Transverse colon (tissue), 4 donors: ENCODE data around the gene TMC2. TPM values are rescaled to one million over a fixed set of nuclear protein-coding genes. Genes with fewer than 3 reads are reported as not detected.

Experiments used
- DNase-seq: peaks from one replicate; pipeline ENCODE4 v3.0.0-alpha.2; 2019
- H3K27ac ChIP-seq, 4 donors: fragments of 200-600 bp; sonication (generic); 2 replicates each; pipeline ENCODE4 v1.5.1; 2016 to 2018; ENCODE audit warnings: inconsistent platforms in 4 of 4
- H3K27me3 ChIP-seq: fragments of 200-600 bp; sonication (generic); 2 replicates; pipeline ENCODE4 v1.5.1; 2017; ENCODE audit warnings: inconsistent platforms
- H3K36me3 ChIP-seq, 4 donors: fragments of 200-600 bp; sonication (generic); 2 replicates each; pipeline ENCODE4 v1.5.1; 2017 to 2019; ENCODE audit warnings: inconsistent platforms in 4 of 4
- H3K4me1 ChIP-seq, 4 donors: fragments of 200-600 bp; sonication (generic); 2 replicates each; pipeline ENCODE4 v1.5.1; 2017 to 2020; ENCODE audit warnings: inconsistent platforms in 4 of 4
- H3K4me3 ChIP-seq, 4 donors: fragments of 200-600 bp; sonication (generic); 1 replicate in 1 of 4; 2 replicates in 3 of 4; pipeline versions ENCODE4 v1.5.1 to v1.6.1; 2017 to 2019; ENCODE audit warnings: inconsistent platforms in 4 of 4
- H3K9me3 ChIP-seq, 2 donors: fragments of 200-600 bp; sonication (generic); 2 replicates each; pipeline ENCODE4 v1.5.1; 2017 to 2019; ENCODE audit warnings: inconsistent platforms in 2 of 2
- CTCF ChIP-seq, 5 experiments: fragments of 200-600 bp in 3 of 5; fragments of 450-650 bp in 2 of 5; sonication (generic) in 3 of 5; IDR thresholded peaks; 1 replicate in 2 of 5; 2 replicates in 3 of 5; pipeline ENCODE4 v1.5.1; 2016 to 2017; ENCODE audit warnings: antibody characterized with exemption in 5 of 5, inconsistent platforms in 3 of 5, mild to moderate bottlenecking in 2 of 5, moderate library complexity in 1 of 5
- EP300 ChIP-seq: sonication (generic); formaldehyde crosslinking; IDR thresholded peaks from one replicate; pipeline ENCODE4 v1.6.1; 2017; ENCODE audit warnings: antibody characterized with exemption, low read depth
- POLR2A ChIP-seq: fragments of 450-650 bp; IDR thresholded peaks from one replicate; pipeline ENCODE4 v1.6.1; 2016; ENCODE audit warnings: antibody characterized with exemption, mild to moderate bottlenecking, moderate library complexity
- POLR2AphosphoS5 ChIP-seq, 3 donors: sonication (generic); formaldehyde crosslinking; IDR thresholded peaks; one replicate each; pipeline ENCODE4 v1.6.1; 2016; ENCODE audit warnings: antibody characterized with exemption in 3 of 3
- WGBS, 2 donors: methylation state at CpG; one replicate each; pipeline ENCODE4 v1.1.5; 2018; ENCODE audit warnings: low coverage in 1 of 2; 5-methylcytosine and 5-hydroxymethylcytosine counted together
- in situ Hi-C, 4 donors: fragments of 200-750 bp; cut with MboI; loops; one replicate each; pipeline versions ENCODE4 v1.15.0 to v1.15.1; 2017; ENCODE audit warnings: low sequenced_read_pairs in 3 of 4, low pct_ligation_motif_present in 1 of 4, low pct_unique_long_range_greater_than_20kb in 1 of 4
- intact Hi-C: fragments of 100-400 bp; cut with DNase I; formaldehyde crosslinking; loops from one replicate; pipeline ENCODE4 v1.15.1; 2023; ENCODE audit warnings: low total_unique reads
- total RNA-seq, 4 donors: library from RNA; depleted of rRNA; stranded (reverse); fragments of >200 nt; gene quantifications; one replicate each; pipeline ENCODE4 v1.1.0, GENCODE V29; 2016

Gene TMC2
- total RNA-seq, 4 donors from 2014 or later = not detected

- no peaks in the 10 kb centered on the region for H3K36me3 ChIP-seq
- 22 to 27% methylated on average over 1 of the region's 1 CpG for WGBS, 2 donors
- peaks cover 8% of the 10 kb centered on the region for H3K27me3 ChIP-seq
- TF ChIP-seq CTCF (IDR thresholded peaks at IDR 0.05) (no peak), POLR2A (no peak), POLR2AphosphoS5 (IDR thresholded peaks at IDR 0.05) (no peak), EP300 (no peak)
- no peak overlapping the region for H3K27ac ChIP-seq
- no peak for DNase-seq
- no peaks in the 10 kb centered on the region for H3K9me3 ChIP-seq
- in situ Hi-C loops (no loop called here), intact Hi-C loops (no loop called here)
- no peak overlapping the region for H3K4me3 ChIP-seq
- no peaks in the 10 kb centered on the region for H3K4me1 ChIP-seq
Measured at GRCh38 chr20:2631228-2631627, 94.9 kb downstream of the TMC2 start.

- H3K27me3 ChIP-seq = peaks cover 8% of the 10 kb centered on the region
- TF ChIP-seq CTCF (IDR thresholded peaks at IDR 0.05) (no peak), POLR2A (no peak), POLR2AphosphoS5 (IDR thresholded peaks at IDR 0.05) (no peak), EP300 (no peak)
- no peak overlapping the region for H3K27ac ChIP-seq
- no peaks in the 10 kb centered on the region for H3K9me3 ChIP-seq
- H3K36me3 ChIP-seq = no peaks in the 10 kb centered on the region
- intact Hi-C loops (no loop called here), in situ Hi-C loops (no loop called here)
- no peaks in the 10 kb centered on the region for H3K4me1 ChIP-seq
- no peak overlapping the region for H3K4me3 ChIP-seq
- no peak for DNase-seq
- WGBS, 2 donors = 0% methylated on average over 1 of the region's 1 CpG
Measured at GRCh38 chr20:2633381-2633780, 97.0 kb downstream of the TMC2 start.

GRCh38 chr20:2637246-2637645, 100.9 kb downstream of the TMC2 start:
- 60 to 72% methylated on average over 1 to 6 of the region's 6 CpGs for WGBS, 2 donors
- H3K4me1 ChIP-seq = no peaks in the 10 kb centered on the region
- H3K4me3 ChIP-seq = no peak overlapping the region
- no peaks in the 10 kb centered on the region for H3K36me3 ChIP-seq
- peaks cover 5% of the 10 kb centered on the region for H3K27me3 ChIP-seq
- intact Hi-C loops = no loop called here
- H3K9me3 ChIP-seq = no peaks in the 10 kb centered on the region
- H3K27ac ChIP-seq = no peak overlapping the region
- no peak for TF ChIP-seq EP300
- TF ChIP-seq POLR2A = no peak
- TF ChIP-seq CTCF (IDR thresholded peaks at IDR 0.05) = no peak
- no peak for TF ChIP-seq POLR2AphosphoS5 (IDR thresholded peaks at IDR 0.05)
- in situ Hi-C loops = no loop called here
- no peak for DNase-seq

- in situ Hi-C loops = loop anchor here in 3 of 4 donors (10.0 kb wide), 2 partner anchors 115 to 175 kb away; no protein-coding TSS in a partner anchor
- Histone ChIP-seq H3K4me1 (no peaks in the 10 kb centered on the region), H3K36me3 (no peaks in the 10 kb centered on the region), H3K27ac (no peak overlapping the region), H3K27me3 (no peaks in the 10 kb centered on the region), H3K9me3 (no peaks in the 10 kb centered on the region), H3K4me3 (no peak overlapping the region)
- WGBS, 2 donors = 0% methylated on average over 1 of the region's 1 CpG
- TF ChIP-seq POLR2A (no peak), CTCF (IDR thresholded peaks at IDR 0.05) (no peak), POLR2AphosphoS5 (IDR thresholded peaks at IDR 0.05) (no peak)
- DNase-seq = no peak
- intact Hi-C loops = loop anchor here (10.0 kb wide), 1 partner anchor 105 kb away; the partner anchor contains the start of gene TMC2
Measured at GRCh38 chr20:2640260-2640659, 103.9 kb downstream of the TMC2 start.
